GM12875 (cell line): ENCODE data around the gene HSF5.

Experiments used
- H3K4me3 ChIP-seq: one replicate; pipeline ENCODE4 v1.5.1; 2011; ENCODE audit warnings: low read depth, low read length, control low read depth
- CTCF ChIP-seq: IDR thresholded peaks from 2 replicates; pipeline ENCODE4 v1.5.1; 2011; ENCODE audit warnings: low read depth, mild to moderate bottlenecking, control low read depth, inconsistent platforms, low read length, moderate library complexity, borderline replicate concordance; ENCODE audit not compliant: insufficient read depth

Gene HSF5

GRCh38 chr17:58412961-58413586, 75.1 kb downstream of the HSF5 start:
- no peak overlapping the region for H3K4me3 ChIP-seq
- TF ChIP-seq CTCF: no peak

- H3K4me3 ChIP-seq: no peak overlapping the region
- no peak for TF ChIP-seq CTCF
These were observed 76.0 kb downstream of the HSF5 start for GRCh38 chr17:58412064-58412703.

GRCh38 chr17:58411408-58411894, 76.8 kb downstream of the HSF5 start:
- no peak overlapping the region for H3K4me3 ChIP-seq
- TF ChIP-seq CTCF: no peak

- H3K4me3 ChIP-seq: no peak overlapping the region
- no peak for TF ChIP-seq CTCF
These were observed 77.3 kb downstream of the HSF5 start for GRCh38 chr17:58410714-58411407.

- no peak overlapping the region for H3K4me3 ChIP-seq
- no peak for TF ChIP-seq CTCF
These were observed 78.8 kb downstream of the HSF5 start for GRCh38 chr17:58409432-58409831.

- no peak for TF ChIP-seq CTCF
- no peak overlapping the region for H3K4me3 ChIP-seq
These were observed 84.9 kb downstream of the HSF5 start for GRCh38 chr17:58403311-58403710.
